Peyer's patch (tissue), 4 donors: ENCODE data around the gene SYNJ2.

Experiments used
- CTCF ChIP-seq, 6 experiments: fragments of 450-650 bp in 4 of 6; fragments of 200-600 bp in 2 of 6; sonication (generic) in 1 of 6; IDR thresholded peaks; one replicate each; pipeline ENCODE4 v1.5.1; 2017 to 2019; ENCODE audit warnings: antibody characterized with exemption in 6 of 6, mild to moderate bottlenecking in 3 of 6, moderate library complexity in 1 of 6
- POLR2A ChIP-seq, 2 donors: fragments of 450-650 bp; IDR thresholded peaks; one replicate each; pipeline ENCODE4 v1.5.1; 2017; ENCODE audit warnings: antibody characterized with exemption in 2 of 2, mild to moderate bottlenecking in 2 of 2, moderate library complexity in 2 of 2

GRCh38 chr6:157999168-158000051 is 17.7 kb downstream of the SYNJ2 start:
- TF ChIP-seq POLR2A (IDR thresholded peaks at IDR 0.05) (no peak), CTCF (IDR thresholded peaks at IDR 0.05) (no peak)
